IMR-90 (cell line): ENCODE measurements around the gene ZNF862.

Experiments used
- MXI1 ChIP-seq: IDR thresholded peaks from 2 replicates; pipeline ENCODE4 v1.6.1; 2012; ENCODE audit warnings: low read depth, mild to moderate bottlenecking, low read length, moderate library complexity, borderline replicate concordance
- POLR2A ChIP-seq: IDR thresholded peaks from 2 replicates; pipeline ENCODE4 v1.6.1; 2012; ENCODE audit warnings: mild to moderate bottlenecking, low read depth, low read length
- RAD21 ChIP-seq: IDR thresholded peaks from 2 replicates; pipeline ENCODE4 v1.6.1; 2012; ENCODE audit warnings: low read length, improper control_type of control experiment
- RCOR1 ChIP-seq: IDR thresholded peaks from 2 replicates; pipeline ENCODE4 v1.6.1; 2012; ENCODE audit warnings: mild to moderate bottlenecking, low read length, improper control_type of control experiment; ENCODE audit not compliant: insufficient replicate concordance
- RFX5 ChIP-seq: IDR thresholded peaks from 2 replicates; pipeline ENCODE4 v1.8.0; 2012; ENCODE audit warnings: low read depth, mild to moderate bottlenecking, low read length, moderate library complexity
- TF ChIP-seq, protein P1 (sequence below): conservative IDR thresholded peaks from 2 replicates; pipeline ENCODE4 v1.5.1; 2012; ENCODE audit warnings: mild to moderate bottlenecking, low read depth, low read length, improper control_type of control experiment
- TF ChIP-seq, protein P2 (sequence below): fragments of 150-350 bp; IDR thresholded peaks from 2 replicates; pipeline ENCODE4 v1.6.1; 2016; ENCODE audit warnings: low read depth, mild to moderate bottlenecking, low read length, moderate library complexity, borderline replicate concordance
- TF ChIP-seq, protein P3 (sequence below): fragments of 150-350 bp; IDR thresholded peaks from 2 replicates; pipeline ENCODE4 v1.6.1; 2017; ENCODE audit warnings: mild to moderate bottlenecking, antibody characterized with exemption, low read length, low read depth

DNA sequence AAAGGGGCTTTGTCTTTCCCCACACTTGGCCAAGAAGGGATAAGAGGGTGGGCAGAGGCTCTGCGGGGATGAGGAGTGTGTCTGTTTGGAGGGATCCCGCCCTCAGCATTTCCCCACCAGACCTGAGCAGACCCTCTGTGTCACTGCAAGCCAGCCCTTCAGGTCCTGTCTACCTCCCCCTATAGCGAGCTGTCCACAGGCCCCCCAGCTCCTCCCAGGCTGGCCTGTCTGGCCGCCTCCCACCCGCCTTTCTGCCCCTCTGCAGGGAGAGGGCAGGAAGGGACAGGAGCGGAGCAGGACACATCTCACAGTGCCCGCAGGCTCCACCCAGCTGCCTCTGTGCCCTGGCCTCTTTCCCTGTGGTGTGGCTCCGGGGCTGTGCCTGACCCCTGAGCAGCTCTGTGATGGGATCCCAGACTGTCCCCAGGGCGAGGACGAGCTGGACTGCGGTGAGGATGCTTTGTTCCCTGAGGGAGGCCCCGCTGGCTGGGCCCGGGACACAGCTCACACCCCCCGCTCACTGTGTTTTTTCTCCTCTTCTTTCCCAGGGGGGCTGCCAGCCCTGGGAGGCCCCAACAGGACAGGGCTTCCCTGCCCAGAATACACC is 47.3 kb upstream of the ZNF862 start:
- TF ChIP-seq, protein P1, sequence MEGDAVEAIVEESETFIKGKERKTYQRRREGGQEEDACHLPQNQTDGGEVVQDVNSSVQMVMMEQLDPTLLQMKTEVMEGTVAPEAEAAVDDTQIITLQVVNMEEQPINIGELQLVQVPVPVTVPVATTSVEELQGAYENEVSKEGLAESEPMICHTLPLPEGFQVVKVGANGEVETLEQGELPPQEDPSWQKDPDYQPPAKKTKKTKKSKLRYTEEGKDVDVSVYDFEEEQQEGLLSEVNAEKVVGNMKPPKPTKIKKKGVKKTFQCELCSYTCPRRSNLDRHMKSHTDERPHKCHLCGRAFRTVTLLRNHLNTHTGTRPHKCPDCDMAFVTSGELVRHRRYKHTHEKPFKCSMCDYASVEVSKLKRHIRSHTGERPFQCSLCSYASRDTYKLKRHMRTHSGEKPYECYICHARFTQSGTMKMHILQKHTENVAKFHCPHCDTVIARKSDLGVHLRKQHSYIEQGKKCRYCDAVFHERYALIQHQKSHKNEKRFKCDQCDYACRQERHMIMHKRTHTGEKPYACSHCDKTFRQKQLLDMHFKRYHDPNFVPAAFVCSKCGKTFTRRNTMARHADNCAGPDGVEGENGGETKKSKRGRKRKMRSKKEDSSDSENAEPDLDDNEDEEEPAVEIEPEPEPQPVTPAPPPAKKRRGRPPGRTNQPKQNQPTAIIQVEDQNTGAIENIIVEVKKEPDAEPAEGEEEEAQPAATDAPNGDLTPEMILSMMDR, result no peak
- TF ChIP-seq, protein P2, sequence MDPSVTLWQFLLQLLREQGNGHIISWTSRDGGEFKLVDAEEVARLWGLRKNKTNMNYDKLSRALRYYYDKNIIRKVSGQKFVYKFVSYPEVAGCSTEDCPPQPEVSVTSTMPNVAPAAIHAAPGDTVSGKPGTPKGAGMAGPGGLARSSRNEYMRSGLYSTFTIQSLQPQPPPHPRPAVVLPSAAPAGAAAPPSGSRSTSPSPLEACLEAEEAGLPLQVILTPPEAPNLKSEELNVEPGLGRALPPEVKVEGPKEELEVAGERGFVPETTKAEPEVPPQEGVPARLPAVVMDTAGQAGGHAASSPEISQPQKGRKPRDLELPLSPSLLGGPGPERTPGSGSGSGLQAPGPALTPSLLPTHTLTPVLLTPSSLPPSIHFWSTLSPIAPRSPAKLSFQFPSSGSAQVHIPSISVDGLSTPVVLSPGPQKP, result no peak
- TF ChIP-seq POLR2A, result no peak
- TF ChIP-seq RFX5, result no peak
- TF ChIP-seq RAD21, result no peak
- TF ChIP-seq, protein P3, sequence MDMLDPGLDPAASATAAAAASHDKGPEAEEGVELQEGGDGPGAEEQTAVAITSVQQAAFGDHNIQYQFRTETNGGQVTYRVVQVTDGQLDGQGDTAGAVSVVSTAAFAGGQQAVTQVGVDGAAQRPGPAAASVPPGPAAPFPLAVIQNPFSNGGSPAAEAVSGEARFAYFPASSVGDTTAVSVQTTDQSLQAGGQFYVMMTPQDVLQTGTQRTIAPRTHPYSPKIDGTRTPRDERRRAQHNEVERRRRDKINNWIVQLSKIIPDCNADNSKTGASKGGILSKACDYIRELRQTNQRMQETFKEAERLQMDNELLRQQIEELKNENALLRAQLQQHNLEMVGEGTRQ, result no peak
- no peak for TF ChIP-seq MXI1
- no peak for TF ChIP-seq RCOR1
